ENCODE data around the gene DLEC1. TPM values are rescaled to one million over a fixed set of nuclear protein-coding genes. Genes with fewer than 3 reads are reported as not detected.
A peak's percentile ranks its signal among the peaks of the same experiment; 100 is the strongest.

Gene DLEC1
- total RNA-seq, 1 experiment from 2014 or later, result not detected

DNA sequence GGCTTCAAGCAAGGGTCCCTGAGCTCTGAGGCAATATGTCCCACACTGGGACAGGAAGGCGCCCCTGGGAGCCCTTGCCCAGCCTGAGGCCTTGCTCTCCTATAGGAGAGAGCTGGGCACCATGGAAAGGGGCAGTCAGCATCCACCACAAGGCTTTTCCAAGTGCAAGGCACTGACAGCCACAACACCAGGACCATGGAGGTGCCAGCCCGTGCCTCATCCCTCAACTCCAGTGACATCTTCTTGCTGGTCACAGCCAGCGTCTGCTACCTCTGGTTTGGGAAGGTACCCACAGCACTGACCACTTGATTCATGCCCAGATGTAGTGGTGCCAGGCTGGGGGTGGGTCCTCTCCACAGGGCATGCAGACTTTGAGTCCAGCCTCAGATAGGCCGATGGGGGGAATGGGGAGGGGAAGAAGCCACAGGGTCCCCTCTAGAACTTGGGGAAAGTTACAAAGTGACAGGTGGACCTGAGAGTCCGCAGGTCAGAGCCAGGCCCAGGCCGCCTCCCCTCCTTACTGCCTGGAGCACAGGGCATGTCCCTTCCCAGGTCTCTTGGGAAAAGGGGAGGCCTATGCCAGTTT is 36.6 kb upstream of the DLEC1 start:
- no peak for DNase-seq (ENCODE audit: low read depth)

DNA sequence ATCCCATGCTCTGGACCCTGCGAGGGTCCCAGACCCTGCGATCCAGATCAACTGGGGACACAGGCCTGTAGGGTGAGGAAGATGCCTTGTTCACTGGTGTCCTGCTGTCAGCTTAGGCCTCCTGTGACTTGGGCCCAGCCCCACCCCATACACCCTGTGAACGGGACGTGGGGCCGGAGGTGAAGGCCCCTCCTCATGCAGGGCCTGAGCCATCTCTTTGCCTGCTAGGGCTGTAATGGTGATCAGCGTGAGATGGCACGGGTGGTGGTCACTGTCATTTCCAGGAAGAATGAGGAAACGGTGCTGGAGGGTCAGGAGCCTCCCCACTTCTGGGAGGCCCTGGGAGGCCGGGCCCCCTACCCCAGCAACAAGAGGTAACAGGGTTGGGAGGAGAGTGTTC is 36.1 kb upstream of the DLEC1 start:
- DNase-seq (ENCODE audit: low read depth), result no peak

DNA sequence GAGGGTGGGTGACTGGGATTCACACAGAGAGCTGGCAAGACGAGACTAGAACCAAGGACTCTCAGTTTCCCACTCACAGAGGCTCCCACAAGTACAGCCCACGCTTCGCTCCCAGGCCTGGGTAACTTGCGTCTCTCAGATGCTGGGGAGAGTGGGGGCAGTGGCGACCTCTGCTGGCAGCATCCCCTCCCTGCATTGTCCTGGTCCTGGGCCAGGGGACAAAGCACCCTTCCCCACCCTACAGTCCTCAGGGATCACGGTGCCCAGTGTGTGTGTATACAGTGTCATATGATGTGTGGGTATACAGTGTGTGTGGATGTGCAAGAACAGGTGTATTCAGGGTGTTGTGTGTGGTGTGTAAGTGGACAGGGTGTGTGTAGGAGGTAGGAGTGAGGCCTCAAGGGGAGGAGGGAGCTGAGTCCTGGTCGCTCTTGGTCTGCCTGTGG is 35.6 kb upstream of the DLEC1 start:
- peak; percentile 44 for DNase-seq (ENCODE audit: low read depth)

DNA sequence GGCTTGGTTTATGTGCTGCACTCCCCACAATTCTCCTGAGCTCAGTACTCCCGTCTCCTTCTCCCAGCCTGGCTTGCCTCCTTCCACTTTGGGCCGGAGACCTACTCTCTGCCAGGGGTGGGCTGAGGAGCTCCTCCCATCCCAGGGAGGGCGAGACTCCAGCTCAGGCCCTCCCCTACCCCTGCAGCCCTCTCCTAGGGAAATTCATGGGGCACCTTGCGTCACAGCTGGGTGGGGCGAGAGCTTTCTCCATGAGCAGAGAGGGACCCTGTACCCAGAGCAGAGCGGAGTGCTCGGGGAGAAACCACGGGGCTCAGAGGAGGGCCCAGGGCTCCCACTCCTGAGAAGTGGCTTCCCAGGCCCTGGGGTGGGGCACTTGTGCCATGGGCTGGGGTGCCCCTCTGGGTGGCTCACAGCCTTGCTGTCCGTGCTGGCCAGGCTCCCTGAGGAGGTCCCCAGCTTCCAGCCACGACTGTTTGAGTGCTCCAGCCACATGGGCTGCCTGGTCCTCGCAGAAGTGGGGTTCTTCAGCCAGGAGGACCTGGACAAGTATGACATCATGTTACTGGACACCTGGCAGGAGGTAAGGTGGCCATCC is 35.1 kb upstream of the DLEC1 start:
- DNase-seq (ENCODE audit: low read depth), result no peak

DNA sequence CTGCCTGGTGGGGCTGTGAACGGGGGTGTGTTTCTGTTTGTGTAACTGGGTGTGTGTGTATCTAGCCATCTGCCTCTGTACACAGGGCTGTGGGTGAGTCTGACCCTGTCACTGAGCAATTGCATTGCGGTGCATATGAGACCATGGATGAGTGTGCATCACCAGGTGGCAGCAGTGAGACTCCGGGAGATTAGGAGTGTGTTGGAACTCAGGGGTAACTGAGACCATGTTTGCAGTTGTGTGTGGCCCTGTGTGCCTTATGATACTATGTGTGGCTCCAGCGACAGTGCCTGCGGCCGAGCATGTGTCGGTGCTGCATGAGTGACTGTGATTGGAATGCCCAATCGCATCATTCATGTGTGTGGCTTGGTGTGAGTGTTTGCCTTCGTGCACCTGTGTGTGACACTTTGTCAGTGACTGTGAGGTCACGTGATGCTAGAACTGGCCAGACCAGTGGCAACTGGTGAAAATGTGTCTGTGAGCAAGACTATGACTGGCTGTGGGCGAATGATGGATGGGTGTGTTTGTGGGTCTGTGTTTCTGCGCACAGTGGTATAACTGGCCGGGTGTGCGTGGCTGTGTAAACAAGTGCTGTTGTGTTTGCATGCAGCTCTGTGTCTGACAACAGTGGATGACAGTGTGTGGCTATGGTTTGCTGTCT is 34.5 kb upstream of the DLEC1 start:
- peak; percentile 57 for DNase-seq (ENCODE audit: low read depth)

DNA sequence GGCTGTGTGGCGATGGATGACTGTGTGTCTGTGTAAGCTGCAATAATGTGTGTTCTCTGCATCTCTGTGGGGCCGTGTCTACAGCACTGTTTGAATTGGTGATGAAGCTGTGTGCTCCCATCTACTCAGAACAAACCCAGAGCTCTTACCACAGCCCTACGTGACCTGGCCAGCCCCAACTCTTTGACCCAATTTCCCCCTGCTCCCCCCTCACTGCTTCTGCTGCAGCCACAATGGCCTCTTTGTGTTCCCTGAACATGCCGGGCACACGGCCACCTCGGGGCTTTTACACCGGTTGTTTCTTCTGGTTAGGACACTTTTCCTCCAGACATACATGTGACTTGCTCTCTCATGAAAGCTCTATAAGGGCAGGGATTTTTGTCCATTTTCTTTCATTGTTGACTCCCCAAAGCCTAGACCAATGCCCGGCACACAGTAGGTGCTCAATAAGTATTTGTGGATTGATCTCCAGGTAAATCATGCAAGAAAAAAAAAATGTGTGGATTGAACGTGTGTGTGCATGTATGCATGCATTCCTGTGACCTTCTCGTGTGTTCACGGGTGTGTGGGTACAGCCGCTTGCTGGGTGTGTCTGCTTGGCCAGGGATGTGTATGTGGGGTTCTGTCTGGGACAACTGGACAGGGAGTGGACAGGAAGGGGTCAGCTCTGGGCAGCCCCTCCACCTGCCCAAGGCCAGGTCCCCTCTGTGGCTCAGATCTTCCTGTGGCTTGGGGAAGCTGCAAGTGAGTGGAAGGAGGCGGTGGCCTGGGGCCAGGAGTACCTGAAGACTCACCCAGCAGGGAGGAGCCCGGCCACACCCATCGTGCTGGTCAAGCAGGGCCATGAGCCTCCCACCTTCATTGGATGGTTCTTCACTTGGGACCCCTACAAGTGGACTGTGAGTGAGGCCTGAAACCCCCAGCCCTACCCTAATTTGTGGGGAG is 33.7 kb upstream of the DLEC1 start:
- no peak for DNase-seq (ENCODE audit: low read depth)

DNA sequence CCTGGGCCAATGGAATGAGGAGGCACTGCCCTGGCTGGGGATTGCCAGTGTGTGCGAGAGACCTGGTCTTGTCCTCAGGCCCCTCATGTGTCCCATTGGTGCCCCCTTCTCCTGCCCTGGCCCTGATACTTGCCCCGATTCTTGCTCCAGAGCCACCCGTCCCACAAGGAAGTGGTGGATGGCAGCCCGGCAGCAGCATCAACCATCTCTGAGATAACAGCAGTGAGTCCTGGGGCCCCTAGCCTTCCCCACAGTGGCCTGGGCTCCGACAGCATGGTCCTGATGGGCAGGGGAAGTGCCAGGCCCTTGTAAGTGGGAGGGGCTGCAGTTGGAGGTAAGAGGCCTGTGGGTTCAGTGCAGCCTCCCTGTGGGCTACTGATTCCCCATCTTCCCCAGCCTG is 33.0 kb upstream of the DLEC1 start:
- DNase-seq (ENCODE audit: low read depth), result no peak

DNA sequence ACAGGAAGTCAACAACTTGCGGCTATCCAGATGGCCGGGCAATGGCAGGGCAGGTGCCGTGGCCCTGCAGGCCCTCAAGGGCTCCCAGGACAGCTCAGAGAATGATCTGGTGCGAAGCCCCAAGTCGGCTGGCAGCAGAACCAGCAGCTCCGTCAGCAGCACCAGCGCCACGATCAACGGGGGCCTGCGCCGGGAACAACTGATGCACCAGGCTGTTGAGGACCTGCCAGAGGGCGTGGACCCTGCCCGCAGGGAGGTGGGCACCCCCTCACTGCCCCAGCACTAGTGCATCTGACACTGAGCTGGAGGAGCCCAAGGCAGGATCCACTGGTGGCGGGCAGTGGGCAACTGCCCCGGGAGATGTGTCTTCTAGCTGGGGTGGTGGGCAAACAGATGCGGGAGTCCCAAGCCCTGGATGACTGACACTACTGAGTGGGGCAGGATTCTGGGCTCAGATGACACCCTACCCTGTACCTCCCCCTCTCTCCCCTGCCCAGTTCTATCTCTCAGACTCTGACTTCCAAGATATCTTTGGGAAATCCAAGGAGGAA is 32.5 kb upstream of the DLEC1 start:
- DNase-seq (ENCODE audit: low read depth), result no peak

DNA sequence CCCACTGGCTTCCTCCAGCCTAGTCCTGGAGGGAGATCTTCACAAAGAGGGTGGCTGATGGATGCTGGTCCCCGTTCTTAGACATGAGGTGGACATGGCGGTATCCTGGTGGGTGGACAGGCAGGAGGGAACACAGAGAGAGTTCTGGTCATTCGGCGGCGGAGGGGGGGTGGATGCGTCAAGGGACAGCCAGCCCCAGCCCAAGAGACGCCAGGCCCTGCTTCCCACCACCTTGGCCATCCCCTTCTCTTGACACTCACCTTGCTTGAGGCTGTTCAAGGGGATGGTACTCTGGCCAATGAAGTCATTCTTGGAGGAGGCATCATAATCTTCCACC is 31.3 kb upstream of the DLEC1 start:
- DNase-seq (ENCODE audit: low read depth), result no peak

DNA sequence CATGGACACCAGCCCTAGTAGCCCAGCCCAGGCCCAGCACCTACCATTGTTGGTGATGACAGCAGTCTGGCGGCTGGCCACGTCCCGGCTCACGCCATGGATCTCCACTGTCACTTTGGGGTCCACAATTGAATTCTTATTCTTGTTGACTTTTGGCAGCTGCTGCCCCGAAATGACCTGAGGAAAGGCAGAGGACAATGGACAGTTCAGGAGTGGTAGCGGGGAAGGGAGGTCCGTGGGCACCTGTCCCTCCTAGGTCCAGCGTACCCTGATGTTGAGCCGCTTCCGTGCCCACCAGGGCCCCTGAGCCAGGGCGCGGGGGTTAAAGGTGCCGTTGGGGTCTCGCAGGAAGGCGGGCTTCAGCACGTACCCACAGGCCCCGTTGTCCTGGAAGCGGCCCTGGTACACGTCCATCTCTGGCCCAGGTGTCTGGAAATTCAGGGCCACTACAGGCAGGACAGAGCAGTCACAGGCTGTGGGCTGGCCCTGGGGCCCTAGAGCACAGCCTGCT is 30.8 kb upstream of the DLEC1 start:
- DNase-seq (ENCODE audit: low read depth), result no peak

DNA sequence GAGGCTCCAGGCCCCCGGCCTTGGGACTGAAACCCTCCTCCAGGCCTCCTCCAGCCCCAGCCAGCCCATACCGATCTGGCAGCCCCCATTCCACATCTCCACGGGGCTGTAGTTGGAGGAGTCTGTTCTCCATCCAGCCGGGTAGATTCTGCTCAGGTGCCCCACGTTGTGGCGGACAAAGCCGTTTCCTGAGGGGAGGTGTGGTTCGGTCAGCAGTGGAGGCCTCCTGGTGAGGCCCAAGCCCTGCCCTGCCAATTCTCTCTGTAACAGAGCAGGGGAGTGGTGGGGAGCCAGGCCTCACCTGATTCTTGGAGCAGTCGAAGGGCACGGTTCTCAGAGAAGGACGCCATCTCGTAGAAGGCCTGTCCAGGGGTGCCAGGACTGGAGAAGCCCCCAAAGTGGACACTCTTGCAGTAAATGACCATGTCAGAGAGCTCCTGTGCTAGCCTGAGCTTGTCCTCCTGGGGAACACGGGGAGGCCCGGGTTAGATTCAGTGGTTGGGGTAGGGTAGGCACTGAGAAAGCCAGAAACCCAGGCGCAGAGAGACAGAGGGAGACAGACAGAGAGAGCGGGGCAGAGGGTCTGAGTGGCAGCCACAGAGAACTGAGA is 29.9 kb upstream of the DLEC1 start:
- no peak for DNase-seq (ENCODE audit: low read depth)

DNA sequence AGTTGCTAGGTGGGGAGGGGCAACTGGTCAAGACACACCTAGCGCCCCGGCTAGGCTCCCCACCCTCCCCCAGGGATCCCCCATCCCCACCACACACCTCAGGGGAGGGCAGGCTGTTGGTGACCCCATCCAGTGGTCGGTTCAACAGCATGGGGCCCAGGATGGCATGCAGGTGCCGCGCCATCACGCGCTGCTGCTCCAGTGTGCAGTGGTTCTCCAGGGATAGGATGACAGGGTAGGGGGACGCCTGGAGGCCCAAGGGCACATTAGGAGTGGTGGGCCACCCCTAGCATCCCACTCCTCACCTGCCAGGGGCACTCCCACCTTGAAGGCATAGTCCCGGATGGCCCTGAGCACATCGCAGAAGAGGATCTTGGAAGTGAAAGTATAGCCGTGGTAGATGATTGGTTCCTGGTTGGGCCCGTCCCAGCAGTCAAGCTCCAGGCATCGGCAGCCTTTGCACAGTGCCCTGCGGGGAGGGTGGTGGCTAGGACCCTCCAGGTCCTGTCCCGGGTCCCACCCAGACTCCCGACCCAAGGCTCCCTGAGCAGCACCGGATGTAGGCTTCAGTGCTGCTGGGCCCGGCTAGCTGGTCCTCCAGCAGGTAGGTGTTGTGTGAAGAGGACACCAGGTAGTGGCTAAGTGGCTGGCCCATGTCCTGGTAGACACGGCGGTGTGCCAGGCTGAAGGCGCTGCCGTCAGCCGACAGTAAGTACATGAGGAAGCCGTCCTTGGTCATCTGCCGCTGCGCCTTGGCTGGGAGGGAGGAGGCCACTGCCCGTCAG is 29.0 kb upstream of the DLEC1 start:
- DNase-seq (ENCODE audit: low read depth), result no peak

DNA sequence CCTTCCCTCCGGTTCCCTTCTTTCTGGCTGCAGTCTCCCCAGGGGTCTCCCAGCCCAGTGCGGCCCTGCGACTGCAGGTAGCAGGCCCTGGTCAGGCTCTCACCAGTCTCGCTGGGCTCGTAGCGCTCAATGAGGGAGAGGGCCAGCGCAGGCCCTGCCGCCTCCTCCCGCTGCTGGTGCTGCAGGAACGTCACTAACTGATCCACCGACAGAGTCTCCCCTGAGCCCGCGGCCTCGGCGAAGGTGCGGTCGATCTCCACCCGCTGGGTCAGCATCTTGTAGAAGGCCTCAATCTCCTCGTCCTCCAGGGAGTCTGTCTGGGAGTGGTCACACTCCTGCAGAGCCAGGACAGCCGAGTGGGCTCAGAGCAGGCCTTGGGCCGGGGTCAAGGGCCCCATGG is 27.9 kb upstream of the DLEC1 start:
- no peak for DNase-seq (ENCODE audit: low read depth)

DNA sequence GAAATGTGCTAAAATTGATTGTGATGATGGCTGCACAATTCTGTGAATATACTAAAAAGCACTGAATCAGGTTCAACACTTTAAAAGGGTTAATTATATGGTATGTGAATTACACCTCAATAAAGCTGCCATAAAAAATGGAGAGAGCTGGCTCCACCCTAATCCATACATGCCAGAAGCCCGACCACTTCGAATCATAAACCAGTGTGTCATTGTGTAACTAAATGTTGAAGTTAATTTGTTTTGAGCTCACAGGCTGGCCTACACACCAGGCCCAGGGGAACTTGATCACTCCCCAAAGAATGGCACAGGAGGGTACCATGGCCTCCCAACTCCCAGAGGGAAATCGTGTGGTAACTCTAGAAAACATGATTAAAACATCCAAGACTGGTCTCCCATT is 23.5 kb upstream of the DLEC1 start:
- DNase-seq (ENCODE audit: low read depth), result no peak

DNA sequence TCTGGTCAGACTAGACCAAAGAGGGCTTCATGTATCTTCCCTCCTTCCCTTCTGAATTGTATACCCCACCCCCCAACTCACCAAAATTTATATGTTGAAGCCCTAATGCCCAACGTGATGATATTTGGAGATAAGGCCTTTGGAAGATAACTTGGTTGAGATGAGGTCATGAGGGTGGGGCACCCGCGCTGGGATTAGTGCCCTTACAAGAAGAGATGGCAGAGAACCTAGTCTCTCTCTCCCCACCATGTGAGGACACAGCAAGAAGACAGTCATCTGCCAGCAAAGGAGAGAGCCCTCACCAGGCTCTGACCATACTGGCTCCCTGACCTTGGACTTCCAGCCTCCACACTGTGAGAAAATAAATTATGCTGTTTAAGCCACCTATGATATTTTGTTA is 23.0 kb upstream of the DLEC1 start:
- DNase-seq (ENCODE audit: low read depth), result no peak

DNA sequence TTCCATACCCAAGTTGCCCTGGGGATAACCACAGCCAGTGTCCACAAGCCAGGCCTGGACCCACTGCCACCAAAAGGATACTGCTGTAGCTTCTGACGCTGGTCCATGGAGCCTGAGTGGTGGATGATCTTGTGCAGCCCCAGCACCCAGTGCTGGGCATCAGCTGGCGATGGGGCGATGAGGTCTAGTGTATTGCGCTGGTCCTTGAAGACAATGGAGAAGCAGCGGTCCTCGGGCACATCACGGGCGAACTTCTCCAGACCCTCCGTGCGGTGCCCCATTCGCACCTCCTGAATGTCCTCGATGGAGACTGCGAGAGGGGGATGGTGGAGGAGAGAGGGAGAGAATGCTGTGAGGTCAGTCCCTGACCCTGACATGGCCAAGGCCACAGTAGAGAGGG is 22.6 kb upstream of the DLEC1 start:
- no peak for DNase-seq (ENCODE audit: low read depth)

DNA sequence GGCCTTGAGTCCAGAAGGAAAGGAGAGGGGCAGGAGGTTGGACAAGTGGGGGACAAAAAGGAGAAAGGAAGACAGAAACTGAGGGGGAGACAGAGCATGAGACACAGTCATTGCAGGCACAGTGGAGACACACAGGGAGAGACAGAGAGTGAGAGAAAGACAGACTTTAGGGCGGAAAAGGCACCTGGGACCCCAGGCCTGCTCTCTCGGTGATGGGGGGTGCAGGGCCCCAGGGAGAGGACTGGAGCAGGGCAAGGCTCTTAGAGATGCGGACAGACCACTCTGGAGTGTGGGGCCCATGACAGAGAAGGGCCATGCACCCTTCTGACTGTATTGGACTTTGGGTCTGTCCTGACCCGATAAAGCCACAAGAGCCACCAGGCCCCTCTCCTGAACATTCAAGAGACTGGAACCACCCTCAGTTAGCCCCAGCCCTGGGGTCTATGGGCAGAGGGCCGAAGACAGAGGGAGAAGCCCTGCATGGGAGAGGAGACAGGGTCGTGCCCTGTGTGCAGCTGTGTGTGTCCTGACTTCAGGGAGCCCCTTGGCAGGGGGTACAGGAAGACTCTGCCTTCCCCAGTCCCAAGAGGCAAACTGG is 22.1 kb upstream of the DLEC1 start:
- DNase-seq (ENCODE audit: low read depth), result no peak

DNA sequence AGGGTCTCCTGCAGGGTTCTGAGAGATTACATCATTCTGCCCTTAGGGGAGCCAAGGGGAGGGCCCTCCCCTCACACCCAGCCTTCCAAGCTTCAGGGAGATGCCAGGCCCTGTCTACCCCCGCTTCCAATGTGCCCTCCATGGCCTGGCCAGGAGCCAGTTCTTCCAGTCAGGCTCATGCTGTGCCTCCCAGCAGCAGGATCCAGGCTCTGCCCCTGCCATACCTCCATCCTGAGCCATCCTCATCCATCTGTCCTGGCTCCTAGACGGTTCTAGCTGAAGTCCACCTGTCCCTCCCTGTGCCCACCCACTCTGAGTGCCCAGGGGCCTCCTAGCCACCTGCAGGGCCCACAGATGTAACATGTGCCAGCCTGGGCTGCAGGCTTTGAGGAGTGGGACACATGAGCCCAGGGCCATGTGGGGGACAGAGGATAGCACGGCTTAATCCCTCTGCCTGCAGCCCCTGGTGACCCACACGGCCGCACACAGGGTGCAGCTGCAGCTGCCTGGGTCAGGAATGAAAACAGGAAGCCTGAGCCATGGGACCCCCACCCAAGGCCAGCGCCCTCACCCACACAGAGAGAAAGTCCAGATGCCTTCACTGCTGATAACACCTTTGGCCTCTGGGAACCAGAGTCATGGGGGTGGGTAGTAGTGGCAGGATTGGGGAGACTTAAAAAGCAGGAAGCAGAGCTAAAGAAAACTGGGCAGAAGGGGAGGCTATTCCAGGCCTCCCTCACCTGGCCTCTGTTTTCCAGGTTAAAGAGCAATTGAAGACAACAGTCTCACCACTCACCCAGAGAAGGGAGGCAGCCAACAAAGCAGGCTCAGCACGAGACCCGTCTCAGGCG is 21.3 kb upstream of the DLEC1 start:
- no peak for DNase-seq (ENCODE audit: low read depth)

All from Daoy (cell line).